HEK293 (cell line): ENCODE data around the gene INPP5A.

Experiments used
- CTCF ChIP-seq: fragments of 450-650 bp; formaldehyde crosslinking; IDR thresholded peaks from 2 replicates; pipeline ENCODE4 v1.5.1; 2016; ENCODE audit warnings: missing biosample characterization, missing genetic modification characterization
- PBX3 ChIP-seq: sonication (generic); formaldehyde crosslinking; IDR thresholded peaks from 2 replicates; pipeline ENCODE4 v1.8.1; 2022; ENCODE audit warnings: mild to moderate bottlenecking, moderate library complexity, missing genetic modification reagents
- ZBTB10 ChIP-seq: fragments of 450-650 bp; formaldehyde crosslinking; IDR thresholded peaks from 2 replicates; pipeline ENCODE4 v1.5.1; 2016; ENCODE audit warnings: missing biosample characterization, missing genetic modification characterization
- ZBTB8A ChIP-seq: fragments of 450-650 bp; formaldehyde crosslinking; IDR thresholded peaks from 2 replicates; pipeline ENCODE4 v1.5.1; 2016; ENCODE audit warnings: missing biosample characterization, missing genetic modification characterization
- ZNF175 ChIP-seq: fragments of 450-650 bp; formaldehyde crosslinking; IDR thresholded peaks from 2 replicates; pipeline ENCODE4 v1.5.1; 2016; ENCODE audit warnings: missing biosample characterization, missing genetic modification characterization
- ZNF692 ChIP-seq: fragments of 450-650 bp; formaldehyde crosslinking; IDR thresholded peaks from 2 replicates; pipeline ENCODE4 v1.5.1; 2016; ENCODE audit warnings: missing biosample characterization, missing genetic modification characterization

GRCh38 chr10:132538031-132538789 lies 623 bp downstream of the INPP5A start:
- TF ChIP-seq ZBTB10 (tag by site-specific recombination), result peak; percentile 13; the same call in 1 of the 2 replicates
- TF ChIP-seq ZNF692 (tag by site-specific recombination), result no peak
- TF ChIP-seq ZNF175 (tag by site-specific recombination), result no peak
- TF ChIP-seq CTCF (tag by site-specific recombination), result no peak
- TF ChIP-seq ZBTB8A (tag by site-specific recombination), result no peak
- TF ChIP-seq PBX3 (CRISPR knock-in tag), result no peak
